Activated T-helper 9 cell treated with anti-CD3 and anti-CD28 coated beads, Interleukin-2, amount 50 U/mL, for 16 hours (primary cell): ENCODE results near the gene SETBP1.

ENCODE experiments used
- DNase-seq: peaks from one replicate; pipeline ENCODE4 v3.0.0-alpha.2; 2020; ENCODE audit warnings: low read depth

The SETBP1 gene

GRCh38 chr18:44816477-44816876 is 135.8 kb downstream of the SETBP1 start:
- DNase-seq: no peak

- no peak for DNase-seq
These were observed 137.3 kb downstream of the SETBP1 start for GRCh38 chr18:44817831-44818473.

- no peak for DNase-seq
These were observed 138.1 kb downstream of the SETBP1 start for GRCh38 chr18:44818668-44819403.

GRCh38 chr18:44819944-44820510 is 139.3 kb downstream of the SETBP1 start:
- no peak for DNase-seq

GRCh38 chr18:44821924-44822323 is 141.2 kb downstream of the SETBP1 start:
- DNase-seq: no peak

GRCh38 chr18:44823286-44823685 is 142.6 kb downstream of the SETBP1 start:
- no peak for DNase-seq

- DNase-seq: no peak
These were observed 143.1 kb downstream of the SETBP1 start for GRCh38 chr18:44823782-44824181.

GRCh38 chr18:44824884-44825283 is 144.2 kb downstream of the SETBP1 start:
- DNase-seq: no peak

- DNase-seq: no peak
These were observed 146.0 kb downstream of the SETBP1 start for GRCh38 chr18:44826418-44827259.

GRCh38 chr18:44828080-44828479 is 147.4 kb downstream of the SETBP1 start:
- no peak for DNase-seq

GRCh38 chr18:44830581-44830980 is 149.9 kb downstream of the SETBP1 start:
- no peak for DNase-seq

GRCh38 chr18:44833786-44834185 is 153.1 kb downstream of the SETBP1 start:
- no peak for DNase-seq

GRCh38 chr18:44834867-44835469 is 154.3 kb downstream of the SETBP1 start:
- DNase-seq: no peak

- no peak for DNase-seq
These were observed 155.0 kb downstream of the SETBP1 start for GRCh38 chr18:44835703-44836102.

GRCh38 chr18:44836263-44836662 is 155.6 kb downstream of the SETBP1 start:
- no peak for DNase-seq

GRCh38 chr18:44837482-44838180 is 156.9 kb downstream of the SETBP1 start:
- no peak for DNase-seq

- DNase-seq: peak; percentile 25
These were observed 158.4 kb downstream of the SETBP1 start for GRCh38 chr18:44838971-44839666.

- no peak for DNase-seq
These were observed 159.5 kb downstream of the SETBP1 start for GRCh38 chr18:44840058-44840790.

GRCh38 chr18:44841221-44841620 is 160.5 kb downstream of the SETBP1 start:
- no peak for DNase-seq
